Measurements from ENCODE around the gene TFG. TPM values are rescaled to one million over a fixed set of nuclear protein-coding genes. Genes with fewer than 3 reads are reported as not detected.

TFG gene
- total RNA-seq, 1 donor from 2014 or later, result 111 TPM

- H3K27ac Mint-ChIP-seq, result no peak overlapping the region
- peaks cover 30% of the 10 kb centered on the region for H3K27me3 Mint-ChIP-seq
- no peaks in the 10 kb centered on the region for H3K9me3 Mint-ChIP-seq (ENCODE audit: low read depth)
These were observed 7.0 kb upstream of the TFG start for GRCh38 chr3:100702082-100702979.

GRCh38 chr3:100702980-100703345 lies 6.3 kb upstream of the TFG start:
- H3K27ac Mint-ChIP-seq, result no peak overlapping the region
- no peaks in the 10 kb centered on the region for H3K9me3 Mint-ChIP-seq (ENCODE audit: low read depth)
- H3K27me3 Mint-ChIP-seq, result peaks cover 35% of the 10 kb centered on the region
- no peak for DNase-seq (ENCODE audit: low spot score, unreplicated experiment)
- H3K4me3 Mint-ChIP-seq (ENCODE audit: low read depth), result no peak overlapping the region
- no peaks in the 10 kb centered on the region for H3K36me3 Mint-ChIP-seq (ENCODE audit: insufficient read depth)
- H3K4me1 Mint-ChIP-seq (ENCODE audit: low read depth), result peaks cover 12% of the 10 kb centered on the region
- TF ChIP-seq CTCF (IDR thresholded peaks at IDR 0.05; ENCODE audit: unreplicated experiment), result no peak

More at GRCh38 chr3:100702082-100702979, 7.0 kb upstream of the TFG start:
- peaks cover 15% of the 10 kb centered on the region for H3K4me1 Mint-ChIP-seq (ENCODE audit: low read depth)
- TF ChIP-seq CTCF (IDR thresholded peaks at IDR 0.05; ENCODE audit: unreplicated experiment), result no peak
- no peak for DNase-seq (ENCODE audit: low spot score, unreplicated experiment)
- no peaks in the 10 kb centered on the region for H3K36me3 Mint-ChIP-seq (ENCODE audit: insufficient read depth)
- H3K4me3 Mint-ChIP-seq (ENCODE audit: low read depth), result no peak overlapping the region

GRCh38 chr3:100703865-100704264 lies 5.4 kb upstream of the TFG start:
- Mint-ChIP-seq H3K27me3 (peaks cover 43% of the 10 kb centered on the region), H3K36me3 (ENCODE audit: insufficient read depth) (peaks cover 2% of the 10 kb centered on the region), H3K4me1 (ENCODE audit: low read depth) (peaks cover 6% of the 10 kb centered on the region), H3K9me3 (ENCODE audit: low read depth) (peaks cover 4% of the 10 kb centered on the region), H3K4me3 (ENCODE audit: low read depth) (no peak overlapping the region), H3K27ac (no peak overlapping the region)
- DNase-seq (ENCODE audit: low spot score, unreplicated experiment), result no peak
- no peak for TF ChIP-seq CTCF (IDR thresholded peaks at IDR 0.05; ENCODE audit: unreplicated experiment)

- DNase-seq (ENCODE audit: low spot score, unreplicated experiment), result no peak
- H3K27me3 Mint-ChIP-seq, result peaks cover 44% of the 10 kb centered on the region
- no peak overlapping the region for H3K4me3 Mint-ChIP-seq (ENCODE audit: low read depth)
- no peak for TF ChIP-seq CTCF (IDR thresholded peaks at IDR 0.05; ENCODE audit: unreplicated experiment)
- H3K4me1 Mint-ChIP-seq (ENCODE audit: low read depth), result peaks cover 9% of the 10 kb centered on the region
- H3K36me3 Mint-ChIP-seq (ENCODE audit: insufficient read depth), result peaks cover 5% of the 10 kb centered on the region
- H3K9me3 Mint-ChIP-seq (ENCODE audit: low read depth), result peaks cover 6% of the 10 kb centered on the region
- H3K27ac Mint-ChIP-seq, result no peak overlapping the region
These were observed 2.9 kb upstream of the TFG start for GRCh38 chr3:100706365-100706764.

- H3K36me3 Mint-ChIP-seq (ENCODE audit: insufficient read depth), result peaks cover 12% of the 10 kb centered on the region
These were observed 678 bp upstream of the TFG start for GRCh38 chr3:100708644-100708988.

More at GRCh38 chr3:100708644-100708988, 678 bp upstream of the TFG start:
- Mint-ChIP-seq H3K9me3 (ENCODE audit: low read depth) (peaks cover 6% of the 10 kb centered on the region), H3K4me1 (ENCODE audit: low read depth) (peaks cover 21% of the 10 kb centered on the region), H3K27me3 (peaks cover 39% of the 10 kb centered on the region), H3K4me3 (ENCODE audit: low read depth) (peak overlapping the region; percentile 88), H3K27ac (peak overlapping the region; percentile 94)
- no peak for DNase-seq (ENCODE audit: low spot score, unreplicated experiment)
- TF ChIP-seq CTCF (IDR thresholded peaks at IDR 0.05; ENCODE audit: unreplicated experiment), result no peak
